ENCODE measurements around the gene CCL22. TPM values are rescaled to one million over a fixed set of nuclear protein-coding genes. Genes with fewer than 3 reads are reported as not detected.

CCL22 gene
- total RNA-seq, 1 donor from 2014 or later: not detected

DNA sequence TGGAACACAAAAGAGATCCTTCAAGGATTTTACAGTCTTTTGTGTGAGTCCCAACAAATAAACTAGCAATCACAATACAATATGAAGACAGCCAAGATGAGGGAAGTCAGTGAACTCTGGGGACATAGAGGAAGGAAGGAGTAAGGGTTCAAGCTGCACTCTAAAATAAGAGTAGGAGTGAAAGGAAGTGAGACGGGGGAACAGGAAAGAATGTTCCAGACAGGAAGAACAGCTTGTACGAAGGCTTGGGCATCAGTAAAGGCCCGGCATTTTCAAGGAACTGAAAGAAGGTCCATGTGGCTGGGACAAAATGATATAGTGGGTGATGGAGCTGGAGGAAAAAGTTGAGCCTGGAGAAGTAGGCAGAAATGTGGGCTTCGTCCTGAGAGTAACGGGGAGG is 50.5 kb downstream of the CCL22 start:
- DNase-seq (ENCODE audit: low read depth): no peak
- no peak overlapping the region for H3K4me3 ChIP-seq (ENCODE audit: low read depth, low read length)
- TF ChIP-seq, protein P1, sequence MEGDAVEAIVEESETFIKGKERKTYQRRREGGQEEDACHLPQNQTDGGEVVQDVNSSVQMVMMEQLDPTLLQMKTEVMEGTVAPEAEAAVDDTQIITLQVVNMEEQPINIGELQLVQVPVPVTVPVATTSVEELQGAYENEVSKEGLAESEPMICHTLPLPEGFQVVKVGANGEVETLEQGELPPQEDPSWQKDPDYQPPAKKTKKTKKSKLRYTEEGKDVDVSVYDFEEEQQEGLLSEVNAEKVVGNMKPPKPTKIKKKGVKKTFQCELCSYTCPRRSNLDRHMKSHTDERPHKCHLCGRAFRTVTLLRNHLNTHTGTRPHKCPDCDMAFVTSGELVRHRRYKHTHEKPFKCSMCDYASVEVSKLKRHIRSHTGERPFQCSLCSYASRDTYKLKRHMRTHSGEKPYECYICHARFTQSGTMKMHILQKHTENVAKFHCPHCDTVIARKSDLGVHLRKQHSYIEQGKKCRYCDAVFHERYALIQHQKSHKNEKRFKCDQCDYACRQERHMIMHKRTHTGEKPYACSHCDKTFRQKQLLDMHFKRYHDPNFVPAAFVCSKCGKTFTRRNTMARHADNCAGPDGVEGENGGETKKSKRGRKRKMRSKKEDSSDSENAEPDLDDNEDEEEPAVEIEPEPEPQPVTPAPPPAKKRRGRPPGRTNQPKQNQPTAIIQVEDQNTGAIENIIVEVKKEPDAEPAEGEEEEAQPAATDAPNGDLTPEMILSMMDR (conservative IDR thresholded peaks at IDR 0.05; ENCODE audit: low read depth, low read length): no peak

DNA sequence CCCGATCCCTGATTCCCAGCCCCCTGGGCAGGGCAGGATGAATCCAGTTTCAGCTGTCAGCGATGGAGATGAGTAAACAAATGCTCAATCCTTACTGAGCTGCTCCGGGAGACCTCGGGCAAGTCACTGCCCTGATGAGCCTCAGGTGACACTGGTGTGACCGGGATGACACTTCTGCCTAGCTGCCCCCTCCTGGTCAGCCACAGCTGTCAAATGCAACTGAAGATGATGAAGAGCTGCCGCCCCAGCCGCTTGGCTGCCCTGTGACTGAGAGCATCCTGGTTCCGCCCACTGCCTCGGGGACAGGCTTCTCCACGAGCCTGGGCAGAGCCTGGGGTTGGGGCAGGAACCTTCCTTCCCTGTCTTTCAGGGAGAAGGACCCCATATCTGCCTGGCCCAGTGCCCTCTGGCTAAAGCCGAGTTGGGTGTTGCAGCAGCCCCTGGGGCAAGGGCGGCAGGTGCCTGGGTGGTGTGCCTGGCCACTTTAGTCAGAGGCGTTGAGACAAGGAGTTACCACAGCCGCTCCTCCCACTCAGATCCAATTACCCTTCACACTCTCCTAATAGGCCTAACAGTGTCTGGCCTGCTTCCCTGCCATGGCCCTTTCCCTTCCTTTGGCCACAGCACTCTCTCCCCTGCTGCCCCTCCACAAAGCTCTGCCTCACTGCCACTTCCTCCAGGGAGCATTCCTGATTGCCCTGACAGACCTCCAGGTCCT is 51.4 kb downstream of the CCL22 start:
- H3K4me3 ChIP-seq (ENCODE audit: low read depth, low read length): no peak overlapping the region
- DNase-seq (ENCODE audit: low read depth): no peak
- TF ChIP-seq, protein P1 (conservative IDR thresholded peaks at IDR 0.05; ENCODE audit: low read depth, low read length): no peak

DNA sequence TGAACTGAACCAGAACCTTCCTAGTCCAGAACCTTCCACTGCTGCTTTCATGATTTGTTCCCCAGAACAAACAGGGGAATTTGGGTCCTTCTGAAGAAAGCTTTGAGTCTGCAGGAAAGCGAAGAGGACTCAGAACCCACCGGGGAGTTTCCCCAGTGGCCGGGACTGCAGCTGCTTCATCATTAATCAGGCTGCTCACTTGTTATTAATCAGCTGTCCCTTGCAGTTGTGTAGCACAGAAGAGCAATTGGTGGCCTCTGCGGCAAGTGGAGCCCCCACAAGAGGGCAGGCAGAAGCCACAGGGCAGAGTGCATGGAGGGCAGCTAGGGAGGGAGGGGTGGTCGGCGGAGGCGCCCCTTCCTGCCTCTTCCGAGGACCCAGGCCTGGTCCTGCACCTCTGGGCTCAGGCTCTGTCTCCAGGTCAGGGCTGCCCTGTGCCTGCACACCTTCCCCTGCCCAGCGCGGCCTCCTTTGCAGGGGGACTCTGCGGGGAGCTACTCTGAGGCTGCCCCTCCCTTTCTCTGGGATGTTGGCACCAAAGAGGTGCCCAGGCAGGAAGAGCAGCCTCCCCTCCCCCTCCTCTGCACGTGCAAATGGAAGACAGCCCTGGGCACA is 52.9 kb downstream of the CCL22 start:
- TF ChIP-seq, protein P1 (conservative IDR thresholded peaks at IDR 0.05; ENCODE audit: low read depth, low read length): no peak
- DNase-seq (ENCODE audit: low read depth): no peak
- no peak overlapping the region for H3K4me3 ChIP-seq (ENCODE audit: low read depth, low read length)

DNA sequence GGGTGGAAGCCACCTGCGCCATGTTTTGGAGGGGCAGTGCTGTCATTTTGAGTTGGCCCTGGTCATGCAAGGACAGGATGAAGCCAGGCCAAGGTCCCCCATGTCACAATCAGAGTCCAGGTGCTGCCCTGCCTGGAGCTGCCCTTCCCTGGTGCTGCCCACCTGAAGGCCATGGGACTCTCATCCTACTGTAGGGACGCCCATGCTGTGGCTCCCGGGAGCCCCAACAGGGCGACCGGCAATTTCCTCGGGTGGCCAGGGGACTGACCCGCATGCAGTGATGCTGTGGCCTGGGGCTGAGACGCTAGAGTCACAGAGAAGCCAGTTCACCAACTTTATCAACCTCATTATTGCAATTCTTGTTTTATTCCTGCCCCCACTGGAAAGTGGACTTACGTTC is 54.0 kb downstream of the CCL22 start:
- DNase-seq (ENCODE audit: low read depth): no peak
- no peak overlapping the region for H3K4me3 ChIP-seq (ENCODE audit: low read depth, low read length)
- TF ChIP-seq, protein P1 (conservative IDR thresholded peaks at IDR 0.05; ENCODE audit: low read depth, low read length): no peak

DNA sequence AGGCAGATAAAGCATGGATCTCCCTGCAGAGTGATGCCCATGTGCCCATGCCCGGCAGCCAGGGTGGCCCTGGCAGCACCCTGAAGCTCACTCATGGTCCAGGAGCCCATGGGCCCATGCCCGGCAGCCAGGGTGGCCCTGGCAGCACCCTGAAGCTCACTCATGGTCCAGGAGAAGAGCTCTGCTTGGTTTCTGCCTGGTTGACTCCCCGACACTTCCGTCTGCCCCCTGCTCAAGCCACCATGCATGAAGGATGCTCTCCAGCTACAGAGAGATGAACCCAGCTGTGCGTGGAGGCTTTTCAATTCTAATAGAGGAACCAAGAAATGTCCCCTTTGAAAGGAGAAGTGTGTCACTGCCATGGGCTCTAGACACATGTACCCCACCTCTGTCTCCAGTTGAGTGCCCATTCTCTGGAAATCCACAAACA is 54.7 kb downstream of the CCL22 start:
- TF ChIP-seq, protein P1 (conservative IDR thresholded peaks at IDR 0.05; ENCODE audit: low read depth, low read length): no peak
- DNase-seq (ENCODE audit: low read depth): no peak
- H3K4me3 ChIP-seq (ENCODE audit: low read depth, low read length): no peak overlapping the region

DNA sequence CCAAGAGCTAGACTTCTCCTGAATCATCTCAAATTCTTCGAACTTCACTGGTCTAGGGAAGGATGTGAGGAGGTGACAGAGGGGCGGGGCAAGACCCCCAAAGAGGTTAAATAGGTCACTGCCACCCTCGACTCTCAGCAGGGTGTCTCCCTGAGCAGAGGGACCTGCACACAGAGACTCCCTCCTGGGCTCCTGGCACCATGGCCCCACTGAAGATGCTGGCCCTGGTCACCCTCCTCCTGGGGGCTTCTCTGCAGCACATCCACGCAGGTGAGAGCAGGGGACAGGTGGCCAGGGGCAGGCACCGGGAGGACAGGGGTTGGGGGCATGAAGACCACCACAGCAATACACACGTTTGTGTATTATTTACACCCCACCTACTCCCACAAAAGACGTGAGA is 55.1 kb downstream of the CCL22 start:
- TF ChIP-seq, protein P1 (conservative IDR thresholded peaks at IDR 0.05; ENCODE audit: low read depth, low read length): no peak
- DNase-seq (ENCODE audit: low read depth): no peak

More for the DNA sequence above, 55.1 kb downstream of the CCL22 start:
- H3K4me3 ChIP-seq (ENCODE audit: low read depth, low read length): no peak overlapping the region

Other genes starting within 250 kb of the CCL22 start
- gene PSME3IP1, start 172.7 kb upstream of the CCL22 start, total RNA-seq: 79.4 and 105 TPM in 2 replicates
- gene RSPRY1, start 172.5 kb upstream of the CCL22 start, total RNA-seq: 28.6 and 46.5 TPM in 2 replicates
- gene ARL2BP, start 113.5 kb upstream of the CCL22 start, total RNA-seq: 44.6 and 55.7 TPM in 2 replicates
- 2.5 and 6.1 TPM in 2 replicates for gene PLLP, start 74.1 kb upstream of the CCL22 start, total RNA-seq
- 6.4 and 13.5 TPM in 2 replicates for gene CX3CL1, start 13.7 kb downstream of the CCL22 start, total RNA-seq
- not detected in 2 replicates for gene CCL17, start 46.0 kb downstream of the CCL22 start, total RNA-seq
- gene CIAPIN1, start 88.6 kb downstream of the CCL22 start, total RNA-seq: 69.1 and 75.6 TPM in 2 replicates
- 40.0 and 45.4 TPM in 2 replicates for gene COQ9, start 88.7 kb downstream of the CCL22 start, total RNA-seq
- 64.5 and 140 TPM in 2 replicates for gene POLR2C, start 103.9 kb downstream of the CCL22 start, total RNA-seq
- 35.3 and 39.5 TPM in 2 replicates for gene DOK4, start 127.7 kb downstream of the CCL22 start, total RNA-seq
- 14.0 and 22.7 TPM in 2 replicates for gene CCDC102A, start 177.8 kb downstream of the CCL22 start, total RNA-seq
- 0.29 and 0.58 TPM in 2 replicates for gene ADGRG5, start 183.9 kb downstream of the CCL22 start, total RNA-seq

Data from epithelial cell of proximal tubule (primary cell).